IMR-90 (cell line): ENCODE data around the gene IFRD2.

Source experiments
- BHLHE40 ChIP-seq: fragments of 150-350 bp; IDR thresholded peaks from 2 replicates; pipeline ENCODE4 v1.6.1; 2016; ENCODE audit warnings: mild to moderate bottlenecking, low read depth, low read length
- CHD1 ChIP-seq: IDR thresholded peaks from 2 replicates; pipeline ENCODE4 v1.6.1; 2012; ENCODE audit warnings: low read depth, low read length, improper control_type of control experiment
- MAFK ChIP-seq: IDR thresholded peaks from 2 replicates; pipeline ENCODE4 v1.6.1; 2012; ENCODE audit warnings: low read depth, low read length, improper control_type of control experiment
- MAZ ChIP-seq: IDR thresholded peaks from 2 replicates; pipeline ENCODE4 v1.6.1; 2012; ENCODE audit warnings: low read depth, mild to moderate bottlenecking, low read length, improper control_type of control experiment, moderate library complexity, borderline replicate concordance
- MXI1 ChIP-seq: IDR thresholded peaks from 2 replicates; pipeline ENCODE4 v1.6.1; 2012; ENCODE audit warnings: low read depth, mild to moderate bottlenecking, low read length, moderate library complexity, borderline replicate concordance
- POLR2A ChIP-seq: IDR thresholded peaks from 2 replicates; pipeline ENCODE4 v1.6.1; 2012; ENCODE audit warnings: mild to moderate bottlenecking, low read depth, low read length
- RAD21 ChIP-seq: IDR thresholded peaks from 2 replicates; pipeline ENCODE4 v1.6.1; 2012; ENCODE audit warnings: low read length, improper control_type of control experiment
- RCOR1 ChIP-seq: IDR thresholded peaks from 2 replicates; pipeline ENCODE4 v1.6.1; 2012; ENCODE audit warnings: mild to moderate bottlenecking, low read length, improper control_type of control experiment; ENCODE audit not compliant: insufficient replicate concordance
- RFX5 ChIP-seq: IDR thresholded peaks from 2 replicates; pipeline ENCODE4 v1.8.0; 2012; ENCODE audit warnings: low read depth, mild to moderate bottlenecking, low read length, moderate library complexity
- SMC3 ChIP-seq: fragments of 150-350 bp; IDR thresholded peaks from 2 replicates; pipeline ENCODE4 v1.6.1; 2016; ENCODE audit warnings: low read depth, mild to moderate bottlenecking, antibody characterized with exemption, low read length, moderate library complexity
- USF2 ChIP-seq: fragments of 150-350 bp; IDR thresholded peaks from 2 replicates; pipeline ENCODE4 v1.6.1; 2017; ENCODE audit warnings: mild to moderate bottlenecking, antibody characterized with exemption, low read length, low read depth
- TF ChIP-seq, protein P1 (sequence below): conservative IDR thresholded peaks from 2 replicates; pipeline ENCODE4 v1.5.1; 2012; ENCODE audit warnings: mild to moderate bottlenecking, low read depth, low read length, improper control_type of control experiment

GRCh38 chr3:50320853-50321335 is 28.7 kb upstream of the IFRD2 start:
- TF ChIP-seq USF2 (peak; percentile 83), POLR2A (no peak), RFX5 (no peak), MXI1 (peak; percentile 91), RAD21 (no peak), RCOR1 (no peak), BHLHE40 (no peak), MAZ (peak; percentile 82; the same call in 1 of the 2 replicates), SMC3 (no peak), CHD1 (no peak), MAFK (no peak)
- TF ChIP-seq, protein P1, sequence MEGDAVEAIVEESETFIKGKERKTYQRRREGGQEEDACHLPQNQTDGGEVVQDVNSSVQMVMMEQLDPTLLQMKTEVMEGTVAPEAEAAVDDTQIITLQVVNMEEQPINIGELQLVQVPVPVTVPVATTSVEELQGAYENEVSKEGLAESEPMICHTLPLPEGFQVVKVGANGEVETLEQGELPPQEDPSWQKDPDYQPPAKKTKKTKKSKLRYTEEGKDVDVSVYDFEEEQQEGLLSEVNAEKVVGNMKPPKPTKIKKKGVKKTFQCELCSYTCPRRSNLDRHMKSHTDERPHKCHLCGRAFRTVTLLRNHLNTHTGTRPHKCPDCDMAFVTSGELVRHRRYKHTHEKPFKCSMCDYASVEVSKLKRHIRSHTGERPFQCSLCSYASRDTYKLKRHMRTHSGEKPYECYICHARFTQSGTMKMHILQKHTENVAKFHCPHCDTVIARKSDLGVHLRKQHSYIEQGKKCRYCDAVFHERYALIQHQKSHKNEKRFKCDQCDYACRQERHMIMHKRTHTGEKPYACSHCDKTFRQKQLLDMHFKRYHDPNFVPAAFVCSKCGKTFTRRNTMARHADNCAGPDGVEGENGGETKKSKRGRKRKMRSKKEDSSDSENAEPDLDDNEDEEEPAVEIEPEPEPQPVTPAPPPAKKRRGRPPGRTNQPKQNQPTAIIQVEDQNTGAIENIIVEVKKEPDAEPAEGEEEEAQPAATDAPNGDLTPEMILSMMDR: no peak
